Putamen (tissue), 1 donor: ENCODE measurements around the gene TEPSIN.
"Not testable (repeated sequence)": the region's sequence is repeated elsewhere in the genome, so short reads cannot be mapped to it uniquely, and the experiment has no call there.

Experiments
- DNase-seq: peaks from one replicate; pipeline ENCODE4 v3.0.0-alpha.2; 2016; ENCODE audit warnings: low spot score

The TEPSIN gene

GRCh38 chr17:81236784-81237183, 2.1 kb downstream of the TEPSIN start:
- DNase-seq: no peak

GRCh38 chr17:81235822-81236740, 2.8 kb downstream of the TEPSIN start:
- DNase-seq: no peak

- no peak for DNase-seq
These were observed 3.7 kb downstream of the TEPSIN start for GRCh38 chr17:81234940-81235821.

- DNase-seq: no peak
These were observed 4.4 kb downstream of the TEPSIN start for GRCh38 chr17:81234506-81234855.

GRCh38 chr17:81233811-81234505, 4.9 kb downstream of the TEPSIN start:
- DNase-seq: no peak

GRCh38 chr17:81233316-81233715, 5.5 kb downstream of the TEPSIN start:
- no peak for DNase-seq

- no peak for DNase-seq
These were observed 6.1 kb downstream of the TEPSIN start for GRCh38 chr17:81232616-81233241.

GRCh38 chr17:81231766-81232581, 6.9 kb downstream of the TEPSIN start:
- DNase-seq: no peak

GRCh38 chr17:81231121-81231645, 7.7 kb downstream of the TEPSIN start:
- no peak for DNase-seq

GRCh38 chr17:81230043-81230820, 8.6 kb downstream of the TEPSIN start:
- no peak for DNase-seq

GRCh38 chr17:81229666-81229920, 9.3 kb downstream of the TEPSIN start:
- no peak for DNase-seq

- no peak for DNase-seq
These were observed 9.8 kb downstream of the TEPSIN start for GRCh38 chr17:81228834-81229665.

GRCh38 chr17:81228420-81228819, 10.4 kb downstream of the TEPSIN start:
- no peak for DNase-seq

GRCh38 chr17:81227630-81228029, 11.2 kb downstream of the TEPSIN start:
- not testable (repeated sequence) for DNase-seq

GRCh38 chr17:81223762-81224130, 15.1 kb downstream of the TEPSIN start:
- DNase-seq: no peak

- peak; percentile 98 for DNase-seq
These were observed 15.7 kb downstream of the TEPSIN start, which contains the start of gene CEP131 for GRCh38 chr17:81222906-81223761. TSS of gene CEP131 (minus strand) at chr17:81222965. CDS start at chr17:81220056, 2,909 bp downstream.

GRCh38 chr17:81222620-81222905, 16.3 kb downstream of the TEPSIN start:
- DNase-seq: no peak

- no peak for DNase-seq
These were observed 16.8 kb downstream of the TEPSIN start for GRCh38 chr17:81221842-81222619.
